Raji (cell line): Measurements from ENCODE around the gene BTRC.

Experiments used
- POLR2A ChIP-seq: IDR thresholded peaks from 2 replicates; pipeline ENCODE4 v1.6.1; 2011; ENCODE audit warnings: low read depth, low read length, control low read depth; ENCODE audit not compliant: insufficient read depth

Gene BTRC

DNA sequence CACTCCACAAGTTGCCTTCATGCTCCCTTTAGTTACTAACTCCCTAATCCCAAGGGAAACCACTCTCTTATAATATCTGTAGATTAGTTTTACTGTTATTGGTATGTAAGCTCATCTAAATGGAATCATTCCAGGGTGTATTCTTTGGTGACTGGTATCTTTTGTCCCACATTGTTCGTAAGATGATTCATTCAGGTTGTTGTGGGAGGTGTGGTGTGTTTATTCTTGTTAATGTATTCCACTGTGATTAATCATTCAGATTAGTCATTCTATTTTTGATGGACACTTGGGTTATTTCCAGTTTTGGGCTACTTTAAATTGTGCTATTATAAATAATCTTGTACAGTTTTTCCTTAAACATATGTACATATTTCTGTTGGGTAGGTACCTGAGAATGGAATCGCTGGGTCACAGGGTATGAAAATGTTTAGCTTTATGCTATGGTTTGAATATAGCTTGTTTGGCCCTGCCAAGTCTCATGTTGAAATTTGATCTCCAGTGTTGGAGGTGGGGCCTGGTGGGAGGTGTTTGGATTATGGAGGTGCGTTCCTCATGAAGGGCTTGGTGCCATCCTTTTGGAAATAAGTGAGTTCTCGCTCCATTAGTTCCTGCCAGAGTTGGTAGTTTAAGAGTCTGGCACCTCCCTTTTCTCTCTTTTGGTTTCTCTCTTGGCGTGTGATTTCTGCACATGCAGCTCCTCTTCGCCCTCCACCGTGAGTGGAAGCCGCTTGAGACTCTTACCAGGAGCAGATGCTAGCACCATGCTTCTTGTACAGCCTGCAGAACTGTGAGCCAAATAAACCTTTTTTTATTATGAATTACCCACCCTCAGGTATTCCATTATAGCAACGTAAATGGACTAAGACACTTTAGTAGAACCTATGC lies 13.8 kb downstream of the BTRC start:
- no peak for TF ChIP-seq POLR2A

DNA sequence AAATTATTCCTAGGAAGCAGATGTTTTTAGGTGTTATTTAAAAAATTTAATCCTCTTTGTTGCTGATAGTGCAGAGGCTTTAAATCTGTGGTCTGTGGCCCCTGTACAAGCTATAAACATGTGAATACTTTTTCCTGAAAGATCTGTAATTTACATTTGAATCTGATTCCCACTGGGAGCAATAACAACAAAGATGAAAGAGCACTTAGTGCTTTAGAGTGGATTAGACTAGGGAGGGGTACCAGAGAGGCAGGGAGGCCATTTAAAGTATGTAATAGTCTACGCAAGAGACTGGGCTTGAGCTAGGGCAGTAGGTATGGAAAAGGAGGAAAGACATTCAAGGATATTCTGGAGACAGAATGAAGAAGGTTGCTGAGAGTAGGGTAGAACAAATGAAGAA lies 19.1 kb downstream of the BTRC start:
- no peak for TF ChIP-seq POLR2A

GRCh38 chr10:101375076-101375475 lies 21.1 kb downstream of the BTRC start:
- TF ChIP-seq POLR2A = no peak

GRCh38 chr10:101379663-101380352 lies 25.8 kb downstream of the BTRC start:
- TF ChIP-seq POLR2A = no peak

GRCh38 chr10:101380353-101381017 lies 26.5 kb downstream of the BTRC start:
- TF ChIP-seq POLR2A = no peak

DNA sequence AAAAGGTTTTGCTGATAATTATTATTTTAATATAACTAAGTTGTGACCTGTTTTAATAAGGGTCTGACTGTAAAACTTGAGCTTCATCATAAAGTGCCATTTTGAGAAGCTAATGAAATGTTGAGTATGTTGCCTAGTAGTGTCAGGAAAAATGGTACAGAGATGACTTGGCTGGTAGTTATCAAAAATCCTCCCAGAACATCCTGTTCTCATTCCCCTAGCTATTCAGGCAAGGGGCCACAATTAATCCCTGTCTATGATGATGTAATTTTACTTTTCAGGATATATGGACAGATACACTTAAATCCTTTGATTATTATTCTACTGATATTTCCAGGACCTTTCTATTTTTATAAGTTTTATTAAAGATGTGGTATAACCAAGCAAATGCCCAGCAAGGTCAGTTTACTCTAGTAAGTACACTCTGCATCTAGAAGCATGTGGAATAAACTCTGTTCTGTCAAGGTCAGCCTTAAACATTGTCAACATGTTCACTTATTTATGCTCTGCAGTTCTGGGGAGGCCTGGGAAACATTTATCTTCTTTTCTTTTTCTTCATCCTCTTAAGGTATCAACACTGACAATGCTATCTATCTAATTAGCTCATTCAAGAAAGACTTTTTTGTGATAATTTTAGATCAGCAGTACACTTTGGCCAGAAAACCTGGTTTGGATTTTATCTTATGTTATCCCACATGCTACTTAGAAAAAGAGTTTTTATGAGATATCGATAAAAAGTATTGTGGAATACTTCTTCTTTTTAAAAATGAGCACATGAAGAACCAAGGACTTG lies 32.1 kb downstream of the BTRC start:
- no peak for TF ChIP-seq POLR2A

- no peak for TF ChIP-seq POLR2A
These were observed 32.8 kb downstream of the BTRC start for GRCh38 chr10:101386659-101387259.

- no peak for TF ChIP-seq POLR2A
These were observed 34.8 kb downstream of the BTRC start for GRCh38 chr10:101388676-101389276.

DNA sequence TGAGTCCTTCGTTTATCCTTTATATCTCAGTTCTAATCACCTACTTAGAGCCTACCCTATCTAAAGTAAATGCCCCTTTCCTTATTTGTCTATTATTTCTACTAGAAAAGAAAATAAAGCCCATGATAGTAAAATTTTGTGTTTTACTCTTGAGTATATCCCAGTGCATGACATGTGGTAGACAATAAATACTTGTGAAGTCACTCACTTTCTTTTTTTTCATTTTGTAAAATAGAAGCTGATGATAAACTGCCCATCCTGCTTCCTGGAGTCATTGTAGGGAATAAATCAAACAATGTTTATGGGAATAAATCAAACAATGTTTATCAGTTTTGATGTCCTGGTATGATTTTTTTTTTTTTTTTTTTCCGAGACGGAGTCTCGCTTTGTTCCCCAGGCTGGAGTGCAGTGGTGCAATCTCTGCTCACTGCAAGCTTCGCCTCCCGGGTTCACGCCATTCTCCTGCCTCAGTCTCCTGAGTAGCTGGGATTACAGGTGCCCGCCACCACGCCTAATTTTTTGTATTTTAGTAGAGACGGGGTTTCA lies 36.1 kb downstream of the BTRC start:
- no peak for TF ChIP-seq POLR2A

DNA sequence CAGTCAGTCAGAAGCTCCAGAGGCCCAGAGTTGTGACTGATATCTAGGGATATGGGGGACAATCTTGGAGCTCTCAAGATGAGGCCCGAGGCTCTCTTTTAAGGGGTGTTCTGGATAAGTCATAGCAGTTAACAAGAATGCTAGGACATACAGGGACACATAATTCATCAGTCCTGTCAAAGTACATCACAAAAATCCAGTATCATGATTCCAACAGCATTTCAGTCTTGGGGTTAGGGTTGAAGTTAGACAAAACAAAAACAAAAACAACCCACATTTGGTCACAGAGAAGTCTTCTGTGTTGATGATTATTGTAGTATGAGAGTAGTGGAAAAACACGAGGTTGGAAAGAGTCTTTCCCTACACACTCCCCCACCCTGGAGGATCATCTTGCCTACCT lies 39.4 kb downstream of the BTRC start:
- TF ChIP-seq POLR2A = no peak

GRCh38 chr10:101394524-101395133 lies 40.7 kb downstream of the BTRC start:
- no peak for TF ChIP-seq POLR2A

DNA sequence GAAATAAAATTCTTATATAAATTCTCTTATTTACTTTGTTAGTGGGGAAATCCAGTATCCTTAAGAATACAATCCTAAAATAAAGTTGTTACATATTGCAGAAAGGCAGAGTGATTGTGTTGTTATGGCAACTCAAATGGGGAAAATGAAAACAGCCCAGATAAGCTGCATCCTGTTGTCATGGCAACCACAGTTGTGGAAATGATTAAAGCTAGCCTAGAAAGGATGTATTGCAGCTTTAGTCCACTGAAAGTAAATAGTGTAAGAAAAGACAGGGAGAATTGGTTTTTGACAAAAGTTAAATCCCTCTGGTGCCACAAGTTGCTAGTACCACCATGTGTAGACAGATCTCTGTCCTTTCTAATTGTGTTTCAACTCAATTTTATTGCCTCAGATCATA lies 43.2 kb downstream of the BTRC start:
- TF ChIP-seq POLR2A = no peak

GRCh38 chr10:101400585-101400984 lies 46.6 kb downstream of the BTRC start:
- TF ChIP-seq POLR2A = no peak

GRCh38 chr10:101402711-101403110 lies 48.7 kb downstream of the BTRC start:
- no peak for TF ChIP-seq POLR2A

DNA sequence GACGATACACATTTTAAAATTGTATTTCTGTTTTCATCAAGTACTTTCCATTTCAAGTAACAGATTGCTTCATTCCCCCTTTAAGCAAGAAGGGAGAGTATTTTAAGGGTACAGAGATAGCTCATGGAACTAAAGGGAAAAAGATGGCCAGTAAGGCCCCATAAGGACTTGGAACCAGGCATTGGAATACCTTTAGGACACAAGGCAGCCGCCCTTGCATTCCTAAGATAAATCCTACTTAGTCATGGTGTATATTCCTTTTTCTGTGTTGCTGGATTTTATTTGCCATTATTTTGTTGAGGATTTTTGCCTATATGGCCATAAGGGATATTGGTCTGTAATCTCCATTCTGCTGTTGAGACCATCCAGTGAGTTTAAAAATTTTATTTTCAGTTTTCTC lies 49.2 kb downstream of the BTRC start:
- no peak for TF ChIP-seq POLR2A
